Vagina (tissue), 2 donors: ENCODE results near the gene RPL9. TPM values are rescaled to one million over a fixed set of nuclear protein-coding genes. Genes with fewer than 3 reads are reported as not detected.

Source experiments
- DNase-seq, 2 donors: peaks; one replicate each; pipeline ENCODE4 v3.0.0-alpha.2; 2017; ENCODE audit errors: extremely low spot score in 2 of 2
- H3K27ac ChIP-seq: fragments of 200-600 bp; sonication (generic); one replicate; pipeline ENCODE4 v1.5.1; 2019
- H3K27me3 ChIP-seq: fragments of 200-600 bp; sonication (generic); one replicate; pipeline ENCODE4 v1.5.1; 2019
- H3K36me3 ChIP-seq, 2 donors: fragments of 200-600 bp; sonication (generic); one replicate each; pipeline ENCODE4 v1.5.1; 2017 to 2019
- H3K4me1 ChIP-seq: fragments of 200-600 bp; sonication (generic); one replicate; pipeline ENCODE4 v1.5.1; 2019
- H3K4me3 ChIP-seq, 2 donors: fragments of 200-600 bp; sonication (generic); 1 replicate in 1 of 2; 2 replicates in 1 of 2; pipeline ENCODE4 v1.5.1; 2016 to 2019
- H3K9me3 ChIP-seq: fragments of 200-600 bp; sonication (generic); one replicate; pipeline ENCODE4 v1.5.1; 2019
- CTCF ChIP-seq, 3 experiments: fragments of 450-650 bp in 2 of 3; fragments of 200-600 bp in 1 of 3; sonication (generic) in 1 of 3; IDR thresholded peaks; one replicate each; pipeline ENCODE4 v1.5.1; 2017 to 2019; ENCODE audit warnings: antibody characterized with exemption in 3 of 3, mild to moderate bottlenecking in 2 of 3, moderate library complexity in 2 of 3
- POLR2A ChIP-seq, 2 donors: fragments of 450-650 bp; IDR thresholded peaks; one replicate each; pipeline ENCODE4 v1.6.1; 2017; ENCODE audit warnings: antibody characterized with exemption in 2 of 2, mild to moderate bottlenecking in 2 of 2, moderate library complexity in 2 of 2
- POLR2AphosphoS5 ChIP-seq, 2 donors: sonication (generic); formaldehyde crosslinking; IDR thresholded peaks; one replicate each; pipeline ENCODE4 v1.9.0; 2017; ENCODE audit warnings: antibody characterized with exemption in 2 of 2, mild to moderate bottlenecking in 2 of 2, low read depth in 1 of 2; ENCODE audit not compliant: insufficient read depth in 1 of 2
- intact Hi-C: fragments of 100-400 bp; cut with DNase I; formaldehyde crosslinking; loops from one replicate; pipeline ENCODE4 v1.15.1; 2023
- total RNA-seq: library from RNA; depleted of rRNA; stranded (reverse); fragments of >200 nt; gene quantifications from one replicate; pipeline ENCODE4 v1.2.3, GENCODE V29; 2016

RPL9 gene
- total RNA-seq, 1 donor from 2014 or later = 2,100 TPM

DNA sequence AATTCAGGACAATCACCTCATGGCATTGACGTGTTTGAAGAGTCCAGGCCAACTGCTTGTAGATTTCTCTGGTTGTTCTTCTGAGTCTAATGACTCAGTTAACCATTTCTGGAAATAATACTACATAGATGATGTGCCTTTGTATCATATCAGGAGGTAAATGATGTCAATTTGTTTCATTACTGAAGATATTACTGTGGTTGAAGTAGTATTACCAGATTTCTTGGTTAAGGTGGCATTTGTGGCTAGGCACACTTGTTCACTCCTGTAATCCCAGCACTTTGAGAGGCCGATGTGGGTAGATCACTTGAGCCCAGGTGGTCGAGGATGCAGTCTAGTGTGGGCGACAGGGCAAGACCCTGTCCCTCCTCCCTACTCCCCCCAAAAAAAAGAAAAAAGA is 15.7 kb downstream of the RPL9 start:
- Histone ChIP-seq H3K4me3 (no peak overlapping the region), H3K27me3 (no peaks in the 10 kb centered on the region), H3K36me3 (no peaks in the 10 kb centered on the region), H3K27ac (no peak overlapping the region), H3K9me3 (no peaks in the 10 kb centered on the region), H3K4me1 (peaks cover 14% of the 10 kb centered on the region)
- DNase-seq = no peak
- TF ChIP-seq POLR2AphosphoS5 (IDR thresholded peaks at IDR 0.05; ENCODE audit: insufficient read depth in 1 of 2, low read depth in 1 of 2) = no peak
- TF ChIP-seq POLR2A (IDR thresholded peaks at IDR 0.05) = no peak
- TF ChIP-seq CTCF (IDR thresholded peaks at IDR 0.05) = no peak
- intact Hi-C loops = no loop called here

DNA sequence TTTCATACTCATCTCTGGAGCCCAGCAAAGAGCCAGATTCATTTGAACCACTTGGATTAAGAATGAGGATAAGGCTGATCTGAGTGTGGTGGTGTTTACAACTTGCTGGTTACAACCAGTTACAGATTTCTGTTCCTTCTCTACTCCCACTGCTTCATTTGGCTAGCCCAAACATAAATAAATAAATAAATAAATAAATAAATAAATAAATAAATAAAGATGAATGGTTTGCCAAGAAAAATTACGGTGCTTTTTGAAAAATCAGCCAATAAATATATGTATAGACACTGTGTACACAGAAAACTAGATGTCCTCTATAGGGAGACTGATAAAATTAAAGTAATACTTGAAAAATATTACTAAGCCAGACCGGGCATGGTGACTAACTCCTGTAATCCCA is 17.1 kb downstream of the RPL9 start:
- Histone ChIP-seq H3K27me3 (no peaks in the 10 kb centered on the region), H3K9me3 (no peaks in the 10 kb centered on the region), H3K27ac (no peak overlapping the region), H3K4me3 (no peak overlapping the region), H3K36me3 (no peaks in the 10 kb centered on the region), H3K4me1 (peaks cover 2% of the 10 kb centered on the region)
- no peak for DNase-seq
- TF ChIP-seq CTCF (IDR thresholded peaks at IDR 0.05) (no peak), POLR2A (IDR thresholded peaks at IDR 0.05) (no peak), POLR2AphosphoS5 (IDR thresholded peaks at IDR 0.05; ENCODE audit: insufficient read depth in 1 of 2, low read depth in 1 of 2) (no peak)
- intact Hi-C loops = no loop called here

DNA sequence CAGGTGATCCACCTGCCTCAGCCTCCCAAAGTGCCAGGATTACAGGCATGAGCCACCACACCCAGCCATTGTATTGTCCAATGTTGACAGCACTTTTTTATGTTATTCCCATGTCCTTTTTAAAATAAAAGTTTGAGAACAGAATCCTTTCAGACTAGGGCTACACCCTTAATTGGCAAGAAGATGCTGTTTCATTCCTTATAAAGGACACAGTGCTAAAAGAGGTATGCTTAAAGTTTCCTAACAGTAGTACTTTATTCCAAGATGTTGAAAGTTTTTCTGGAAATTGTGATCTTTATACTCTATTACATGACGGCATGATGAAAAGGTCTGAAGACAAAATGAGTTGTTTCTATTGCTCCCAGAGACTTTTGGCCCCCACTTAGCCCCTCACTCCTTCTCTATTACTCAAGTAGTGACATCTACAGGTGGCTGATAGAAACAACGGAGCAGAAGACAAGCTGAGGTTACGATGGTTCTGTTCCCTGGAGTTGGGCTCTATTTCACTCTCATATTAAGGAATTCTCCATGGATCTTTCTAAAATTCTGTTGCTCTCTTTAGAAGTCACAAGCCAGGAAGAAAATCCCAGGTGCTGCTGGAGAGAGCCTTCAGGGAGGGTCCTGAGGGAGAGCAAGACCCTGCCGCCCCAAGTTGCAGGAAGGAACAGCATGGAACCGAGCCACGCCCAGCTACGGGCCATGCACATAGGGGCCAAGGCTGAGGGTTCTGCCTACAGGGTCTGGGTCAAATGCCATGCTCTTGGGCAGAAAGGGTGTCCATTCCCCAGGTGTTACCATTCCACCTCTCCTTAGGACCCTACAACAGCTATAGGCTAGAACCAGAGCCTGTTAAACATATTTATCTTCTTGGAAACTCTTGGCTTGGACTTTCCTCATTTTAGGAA is 22.8 kb downstream of the RPL9 start:
- Histone ChIP-seq H3K4me1 (no peaks in the 10 kb centered on the region), H3K36me3 (no peaks in the 10 kb centered on the region), H3K4me3 (no peak overlapping the region), H3K27me3 (no peaks in the 10 kb centered on the region), H3K9me3 (no peaks in the 10 kb centered on the region), H3K27ac (no peak overlapping the region)
- intact Hi-C loops = no loop called here
- no peak for DNase-seq
- TF ChIP-seq POLR2AphosphoS5 (IDR thresholded peaks at IDR 0.05; ENCODE audit: insufficient read depth in 1 of 2, low read depth in 1 of 2) = no peak
- no peak for TF ChIP-seq POLR2A (IDR thresholded peaks at IDR 0.05)
- TF ChIP-seq CTCF (IDR thresholded peaks at IDR 0.05) = no peak

- Histone ChIP-seq H3K4me1 (no peaks in the 10 kb centered on the region), H3K4me3 (no peak overlapping the region), H3K27me3 (no peaks in the 10 kb centered on the region), H3K27ac (no peak overlapping the region), H3K36me3 (no peaks in the 10 kb centered on the region), H3K9me3 (no peaks in the 10 kb centered on the region)
- intact Hi-C loops = no loop called here
- DNase-seq = no peak
- TF ChIP-seq POLR2A (IDR thresholded peaks at IDR 0.05) (no peak), CTCF (IDR thresholded peaks at IDR 0.05) (no peak)
Measured at GRCh38 chr4:39433878-39434492, 24.7 kb downstream of the RPL9 start.
